Sciatic nerve (tissue), 2 donors: ENCODE results near the gene ZNF433. TPM values are rescaled to one million over a fixed set of nuclear protein-coding genes. Genes with fewer than 3 reads are reported as not detected.
"Not testable (repeated sequence)": the region's sequence is repeated elsewhere in the genome, so short reads cannot be mapped to it uniquely, and the experiment has no call there.

Source experiments
- ATAC-seq: fragments of 200-7000 bp; cut with Tn5 transposase; one replicate; pipeline ENCODE4 v1.9.1; 2020; ENCODE audit warnings: mild to moderate bottlenecking, moderate library complexity
- DNase-seq: peaks from one replicate; pipeline ENCODE4 v3.0.0-alpha.2; 2020; ENCODE audit warnings: low spot score
- intact Hi-C: fragments of 100-400 bp; cut with DNase I; formaldehyde crosslinking; loops from one replicate; pipeline ENCODE4 v1.14.2; 2022
- total RNA-seq: library from RNA; stranded (reverse); fragmentation: NEBNext Ultra II Directional; extraction: Animal tissue kit (Norgen Biotek cat#: 25700); gene quantifications from one replicate; pipeline ENCODE4 v1.2.1, GENCODE V29; 2021
- donor health status: DM: no; HTN: no; CAD: no.
- donor health status: DM: no; HTN: no; CAD: no.

ZNF433 gene
- total RNA-seq: 4.8 TPM

DNA sequence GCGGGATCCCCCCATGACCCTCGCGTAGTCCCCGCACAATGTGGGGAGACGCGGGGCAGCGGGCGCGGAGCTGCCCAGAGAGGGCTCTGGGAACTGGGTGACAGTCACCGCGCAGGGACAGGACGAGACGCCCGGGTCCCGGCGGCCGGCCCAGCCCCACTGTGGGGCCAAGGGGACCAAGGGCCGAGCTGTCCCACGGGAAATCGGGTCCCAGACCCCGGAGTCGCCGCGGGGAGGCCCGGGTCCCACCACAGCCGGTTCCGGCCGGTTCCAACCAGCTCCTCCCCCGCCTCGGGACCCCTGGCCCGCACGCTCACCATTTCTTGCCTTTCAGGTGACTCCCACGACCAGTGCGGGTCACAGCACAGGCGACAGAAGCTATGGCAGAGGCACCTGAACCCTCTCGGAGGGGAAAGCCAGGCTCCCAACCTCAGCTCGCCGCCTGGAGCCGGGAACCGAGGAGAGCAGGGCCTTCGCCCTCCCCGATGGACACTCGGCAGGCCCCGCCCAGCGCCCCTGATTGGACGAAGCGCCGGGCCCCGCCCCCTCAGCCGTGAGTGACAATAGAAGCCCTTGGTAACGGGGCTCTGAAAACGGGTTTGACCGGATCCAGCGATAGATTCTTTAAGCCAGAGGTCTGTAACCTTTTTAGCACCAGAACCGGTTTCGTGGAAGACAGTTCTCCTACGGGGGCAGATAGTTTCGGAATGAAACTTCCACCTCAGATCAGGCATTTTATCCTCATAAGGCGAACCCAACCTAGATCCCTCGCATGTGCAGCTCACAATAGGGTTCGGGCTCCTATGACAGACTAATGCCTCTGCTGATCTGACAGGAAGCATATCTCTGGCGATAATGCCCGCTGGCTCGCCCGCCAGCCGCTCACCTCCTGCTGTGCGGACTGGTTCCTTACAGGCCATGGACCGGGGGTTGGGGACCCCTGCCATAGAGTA is at the start of gene ZNF433:
TSS of gene ZNF433 (minus strand) at position 460 of the 953 bp plus-strand sequence. CDS start at position 320, 140 bp downstream.
- intact Hi-C loops: no loop called here
- DNase-seq (peak; percentile 97), ATAC-seq (peak; percentile 100)

DNA sequence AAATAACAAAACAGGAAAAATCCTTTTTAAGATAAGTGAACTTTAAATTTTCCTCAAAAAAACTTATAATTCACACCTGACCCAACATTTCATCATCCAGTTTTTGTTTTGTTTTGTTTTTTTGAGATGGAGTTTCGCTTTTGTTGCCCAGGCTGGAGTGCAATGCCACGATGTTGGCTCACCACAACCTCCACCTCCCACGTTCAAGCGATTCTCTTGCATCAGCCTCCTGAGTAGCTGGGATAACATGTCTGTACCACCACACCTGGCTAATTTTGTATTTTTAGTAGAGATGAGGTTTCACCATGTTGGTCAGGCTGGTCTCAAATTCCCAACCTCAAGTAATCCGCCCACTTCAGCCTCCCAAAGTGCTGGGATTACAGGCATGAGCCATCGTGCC is 47.9 kb upstream of the ZNF433 start:
- ATAC-seq, DNase-seq, intact Hi-C loops: not testable (repeated sequence)

DNA sequence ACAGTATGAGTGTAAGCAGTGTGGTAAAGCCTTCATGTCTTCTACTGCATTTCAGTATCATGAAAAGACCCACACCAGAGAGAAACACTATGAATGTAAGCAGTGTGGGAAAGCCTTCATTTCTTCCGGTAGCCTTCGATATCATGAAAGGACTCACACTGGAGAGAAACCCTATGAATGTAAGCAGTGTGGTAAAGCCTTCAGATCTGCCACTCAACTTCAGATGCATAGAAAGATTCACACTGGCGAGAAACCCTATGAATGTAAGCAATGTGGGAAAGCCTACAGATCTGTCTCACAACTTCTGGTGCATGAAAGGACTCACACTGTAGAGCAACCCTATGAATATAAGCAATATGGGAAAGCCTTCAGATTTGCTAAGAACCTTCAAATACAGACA is 41.9 kb upstream of the ZNF433 start:
- intact Hi-C loops: no loop called here
- DNase-seq (no peak), ATAC-seq (no peak)

DNA sequence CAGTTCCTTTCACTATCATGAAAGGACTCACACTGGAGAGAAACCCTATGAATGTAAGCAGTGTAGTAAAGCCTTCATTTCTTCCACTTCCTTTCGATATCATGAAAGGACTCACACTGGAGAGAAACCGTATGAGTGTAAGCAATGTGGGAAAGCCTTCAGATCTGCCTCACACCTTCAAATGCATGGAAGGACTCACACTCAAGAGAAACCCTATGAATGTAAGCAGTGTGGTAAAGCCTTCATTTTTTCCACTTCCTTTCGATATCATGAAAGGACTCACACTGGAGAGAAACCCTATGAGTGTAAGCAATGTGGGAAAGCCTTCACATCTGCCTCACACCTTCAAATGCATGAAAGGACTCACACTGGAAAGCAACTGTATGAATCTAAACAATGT is 40.9 kb upstream of the ZNF433 start:
- intact Hi-C loops, DNase-seq, ATAC-seq: not testable (repeated sequence)

DNA sequence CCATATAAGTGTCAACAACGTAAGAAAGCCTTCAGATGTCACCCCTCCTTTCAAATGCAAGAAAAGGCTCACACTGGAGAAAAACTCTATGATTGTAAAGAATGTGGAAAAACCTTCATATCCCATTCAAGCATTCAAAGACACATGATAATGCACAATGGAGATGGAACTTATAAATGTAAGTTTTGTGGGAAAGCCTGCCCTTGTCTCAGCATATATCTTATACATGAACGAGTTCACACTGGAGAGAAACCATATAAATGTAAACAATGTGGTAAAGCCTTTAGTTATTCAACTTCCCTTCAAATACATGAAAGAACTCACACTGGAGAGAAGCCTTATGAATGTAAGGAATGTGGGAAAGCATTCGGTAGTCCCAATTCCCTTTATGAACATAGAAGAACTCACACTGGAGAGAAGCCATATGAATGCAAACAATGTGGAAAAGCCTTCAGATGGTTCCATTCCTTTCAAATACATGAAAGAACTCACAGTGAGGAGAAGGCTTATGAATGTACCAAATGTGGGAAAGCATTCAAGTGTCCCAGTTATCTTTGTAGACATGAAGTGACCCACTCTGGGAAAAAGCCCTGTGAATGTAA is 40.2 kb upstream of the ZNF433 start:
- DNase-seq (no peak), ATAC-seq (no peak)
- intact Hi-C loops: no loop called here

DNA sequence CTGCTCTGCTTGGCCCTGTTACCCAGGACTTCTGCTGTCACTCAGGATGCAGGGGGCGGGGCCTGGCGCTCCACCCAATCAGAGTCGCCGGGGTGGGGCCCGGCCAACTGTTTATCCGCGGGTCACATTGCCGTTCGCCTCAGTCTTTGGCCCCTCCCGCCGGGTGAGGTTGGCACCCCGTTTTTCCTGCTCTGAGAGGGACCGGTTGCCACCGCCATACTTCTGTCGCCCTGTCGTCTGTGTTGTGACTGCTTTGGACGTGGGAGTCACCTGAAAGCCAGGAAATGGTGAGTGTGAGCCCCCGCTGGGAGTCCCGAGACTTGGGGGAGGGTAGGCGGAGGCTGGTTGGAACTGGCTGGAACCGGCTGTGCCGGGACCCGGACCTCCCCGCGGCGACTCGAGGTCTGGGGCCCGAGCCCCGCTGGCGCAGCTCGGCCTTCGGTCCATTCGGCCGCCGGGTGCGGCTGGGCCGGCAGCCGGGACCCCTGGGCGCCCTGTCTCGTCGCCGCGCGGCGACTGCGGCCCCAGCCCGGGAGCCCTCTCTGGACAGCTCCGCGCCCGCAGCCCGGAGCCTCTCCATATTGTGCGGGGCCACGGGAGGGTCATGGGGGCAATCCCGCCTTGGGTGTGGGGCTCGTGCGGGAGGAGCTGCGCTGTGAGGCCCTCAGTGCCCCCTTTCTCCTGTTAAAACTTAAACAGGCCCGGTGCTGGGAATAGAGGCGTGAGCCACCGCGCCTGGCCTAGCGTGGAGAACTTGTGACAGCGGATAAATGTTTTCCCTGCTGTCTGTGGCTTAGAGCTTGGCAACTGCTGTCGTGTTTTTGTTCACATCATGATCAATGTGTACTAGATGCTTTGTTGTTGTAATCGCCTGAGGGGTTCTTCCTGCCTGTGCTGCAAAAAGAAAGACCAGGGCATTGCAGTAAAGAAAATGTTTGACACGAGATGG is 29.4 kb upstream of the ZNF433 start, which contains the start of gene ZNF844:
TSS of gene ZNF844 (plus strand) at position 142 of the 949 bp plus-strand sequence. CDS start at position 285, 143 bp downstream.
- ATAC-seq (peak; percentile 100), DNase-seq (peak; percentile 99)
- intact Hi-C loops: no loop called here

DNA sequence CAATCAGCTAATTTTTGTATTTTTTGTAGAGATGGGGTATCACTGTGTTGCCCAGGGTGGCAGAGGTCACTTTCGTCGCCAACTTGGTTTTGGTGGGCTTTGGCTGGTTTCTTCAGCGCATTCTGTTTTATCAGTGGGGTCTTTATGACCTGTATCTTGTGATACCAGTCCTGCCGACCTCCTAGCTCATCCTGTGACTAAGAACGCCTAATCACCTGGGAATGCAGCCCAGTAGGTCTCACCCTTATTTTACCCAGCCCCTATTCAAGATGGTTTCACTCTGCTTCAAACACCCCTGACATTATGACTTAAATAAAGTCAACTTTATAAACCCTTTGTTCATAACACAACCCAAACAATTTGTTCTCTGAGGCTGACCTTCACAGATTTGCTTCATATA is 20.3 kb upstream of the ZNF433 start:
- intact Hi-C loops: no loop called here
- DNase-seq: no peak
- ATAC-seq: no peak

DNA sequence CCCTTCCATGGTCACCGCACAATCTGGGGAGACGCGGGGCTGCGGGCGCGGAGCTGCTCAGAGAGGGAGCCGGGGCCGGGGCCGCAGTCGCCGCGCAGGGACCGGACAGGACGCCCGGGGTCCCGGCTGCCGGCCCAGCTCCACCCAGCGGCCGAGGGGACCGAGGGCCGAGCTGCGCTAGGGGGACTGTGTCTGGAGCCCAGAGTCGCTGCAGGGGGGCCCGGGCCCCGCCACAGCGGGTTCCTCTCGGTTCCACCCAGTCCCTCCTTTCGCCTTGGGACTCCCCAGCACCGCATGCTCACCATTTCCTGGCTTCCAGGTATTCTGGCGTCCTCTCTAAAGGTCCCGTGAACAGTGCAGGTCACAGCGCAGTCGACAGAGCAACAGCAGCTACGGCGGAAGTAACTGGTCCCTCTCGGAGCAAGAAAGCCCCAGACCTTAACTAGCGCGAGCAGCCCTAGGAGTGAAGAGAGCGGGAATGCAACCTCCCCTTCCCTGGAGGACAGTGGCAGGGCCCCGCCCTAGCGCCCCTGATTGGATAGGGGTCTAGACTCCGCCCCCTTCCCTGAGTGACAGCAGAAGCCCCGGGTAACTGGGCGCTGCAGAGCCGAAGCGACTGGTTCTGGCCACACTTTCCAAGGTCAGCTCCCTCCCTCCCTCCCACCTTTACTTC is 17.2 kb upstream of the ZNF433 start, which contains the start of gene ZNF878:
TSS of gene ZNF878 (minus strand) at position 465 of the 673 bp plus-strand sequence. CDS start at position 305, 160 bp downstream.
- ATAC-seq: peak; percentile 99
- intact Hi-C loops: no loop called here
- peak; percentile 93 for DNase-seq

DNA sequence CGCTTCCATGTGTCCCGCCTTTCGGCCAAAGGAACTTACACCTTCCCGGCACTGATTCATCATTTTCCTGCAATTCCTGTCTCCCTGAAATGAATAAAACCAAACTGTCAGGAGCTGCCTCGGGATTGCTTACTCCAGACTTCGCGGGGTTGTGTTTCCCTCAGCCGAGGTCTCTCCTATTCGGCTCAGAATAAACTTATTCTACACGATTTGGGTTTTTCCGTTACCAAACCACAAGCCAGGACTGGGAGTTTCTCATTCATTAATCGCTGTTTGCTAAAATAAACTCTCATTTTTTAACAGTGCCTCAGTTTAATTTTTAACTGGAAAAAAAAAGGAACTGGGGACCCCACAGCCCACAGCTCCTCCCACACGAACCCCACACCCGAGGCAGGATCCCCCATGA is 16.6 kb upstream of the ZNF433 start:
- ATAC-seq: no peak
- intact Hi-C loops: no loop called here
- no peak for DNase-seq

DNA sequence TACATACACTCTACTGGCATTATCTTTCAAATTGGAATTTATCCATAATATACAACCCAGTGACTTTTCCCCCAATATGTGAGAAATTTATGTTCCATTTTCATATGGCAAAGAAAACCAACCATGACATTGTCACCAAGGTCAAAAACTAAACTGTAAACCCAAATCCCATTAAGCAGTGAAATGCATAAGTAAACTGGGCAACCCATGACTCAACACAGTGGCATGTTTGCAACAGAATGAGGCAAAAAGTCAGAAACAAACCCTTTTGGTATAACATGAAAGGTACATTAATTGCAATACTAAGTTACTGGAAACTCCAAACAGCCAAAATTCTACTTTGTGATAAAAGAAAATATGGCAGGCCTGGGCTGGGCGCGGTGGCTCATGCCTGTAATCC is 12.4 kb upstream of the ZNF433 start:
- DNase-seq (no peak), ATAC-seq (no peak)
- intact Hi-C loops: no loop called here

DNA sequence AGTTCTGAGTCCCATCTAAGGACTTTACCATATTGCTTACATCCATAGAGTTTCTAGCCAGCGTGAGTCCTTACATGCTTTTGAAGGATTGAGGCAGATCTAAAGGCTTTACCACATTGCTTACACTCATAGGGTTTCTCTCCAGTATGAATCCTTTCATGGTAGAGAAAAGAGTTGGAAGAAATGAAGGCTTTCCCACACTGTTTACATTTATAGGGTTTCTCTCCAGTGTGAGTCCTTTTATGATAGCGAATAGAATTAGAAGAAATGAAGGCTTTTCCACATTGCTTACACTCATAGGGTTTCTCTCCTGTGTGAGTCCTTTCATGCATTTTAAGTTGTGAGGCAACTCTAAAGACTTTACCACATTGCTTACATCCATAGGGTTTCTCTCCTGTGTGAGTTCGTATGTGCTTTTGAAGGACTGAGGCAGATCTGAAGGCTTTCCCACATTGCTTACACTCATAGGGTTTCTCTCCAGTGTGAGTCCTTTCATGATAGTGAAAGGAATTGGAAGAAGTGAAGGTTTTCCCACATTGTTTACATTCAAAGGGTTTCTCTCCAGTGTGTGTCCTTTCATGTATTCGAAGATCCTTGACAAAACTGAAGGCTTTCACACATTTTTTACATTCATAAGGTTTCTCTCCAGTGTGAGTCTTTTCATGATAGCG is 8.4 kb upstream of the ZNF433 start:
- intact Hi-C loops: no loop called here
- DNase-seq (no peak), ATAC-seq (no peak)

DNA sequence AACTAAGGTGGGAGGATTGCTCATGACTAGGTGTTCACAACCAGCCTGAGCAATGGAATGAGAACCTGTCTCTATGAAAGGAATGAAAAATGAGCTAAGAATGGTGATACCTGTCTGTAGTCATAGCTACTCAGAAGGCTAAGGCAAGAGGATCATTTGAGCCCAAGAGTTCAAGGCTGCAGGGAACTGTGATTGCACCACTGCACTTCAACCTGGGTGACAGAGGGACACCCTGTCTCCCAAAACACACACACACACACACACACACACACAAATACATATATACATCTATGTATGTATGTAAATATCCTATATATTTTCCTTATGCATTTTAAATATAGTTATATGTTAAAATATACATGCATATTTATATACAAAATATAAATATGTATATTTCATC is 7.4 kb upstream of the ZNF433 start:
- no peak for DNase-seq
- no peak for ATAC-seq
- intact Hi-C loops: no loop called here

DNA sequence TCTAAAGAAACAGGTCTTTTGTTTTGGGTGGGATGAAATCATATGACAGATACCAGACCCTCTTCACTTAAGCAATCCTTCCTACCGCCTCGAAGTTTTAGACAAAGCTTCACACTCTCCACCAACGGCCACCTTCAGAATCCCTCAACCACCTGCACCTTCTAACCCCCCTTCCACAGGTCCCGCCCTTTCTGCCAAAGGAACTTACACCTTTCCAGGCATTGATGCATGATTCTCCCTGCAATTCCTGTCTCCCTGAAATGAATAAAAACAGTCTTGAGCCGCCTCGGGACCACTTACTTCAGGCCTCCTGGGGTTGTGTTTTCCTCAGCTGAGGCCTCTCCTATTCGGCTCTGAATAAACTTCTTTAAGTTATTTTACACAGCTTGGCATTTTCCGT is 859 bp downstream of the ZNF433 start:
- DNase-seq (no peak), ATAC-seq (no peak)
- intact Hi-C loops: no loop called here

DNA sequence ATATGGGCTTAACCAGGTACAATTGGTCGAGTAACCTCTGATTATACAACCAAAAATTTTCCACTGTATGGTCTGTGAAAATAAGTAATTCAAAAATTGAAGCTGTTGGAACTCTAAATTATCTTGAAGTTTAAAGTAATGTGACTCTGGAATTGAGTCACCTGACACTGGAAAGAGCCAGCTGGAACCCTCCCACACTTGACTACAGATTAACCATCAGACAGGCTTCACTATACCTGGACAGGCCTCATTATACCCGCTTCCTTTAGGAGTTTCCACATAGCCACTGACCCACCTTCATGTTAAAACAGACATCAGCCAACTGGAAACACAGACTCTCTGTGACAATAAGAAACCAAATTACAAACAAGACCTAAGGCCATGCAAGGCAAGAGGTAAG is 1.3 kb downstream of the ZNF433 start:
- intact Hi-C loops: no loop called here
- no peak for DNase-seq
- ATAC-seq: no peak

DNA sequence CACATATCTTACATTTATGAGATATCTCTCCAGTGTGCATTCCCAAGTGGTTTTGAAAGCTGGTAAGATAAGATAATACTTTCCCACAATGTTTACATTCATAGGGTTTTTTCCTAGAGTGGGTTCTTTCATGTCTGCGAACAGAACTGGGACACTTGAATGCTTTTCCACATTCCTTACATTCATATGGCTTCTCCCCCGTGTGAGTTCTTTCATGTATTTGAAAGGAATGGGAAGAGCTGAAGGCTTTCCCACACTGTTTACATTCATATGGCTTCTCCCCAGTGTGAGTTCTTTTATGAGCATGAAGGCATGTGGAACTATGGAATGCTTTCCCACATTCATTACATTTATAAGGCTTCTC is 19.7 kb downstream of the ZNF433 start:
- DNase-seq: no peak
- ATAC-seq: no peak
- intact Hi-C loops: no loop called here

DNA sequence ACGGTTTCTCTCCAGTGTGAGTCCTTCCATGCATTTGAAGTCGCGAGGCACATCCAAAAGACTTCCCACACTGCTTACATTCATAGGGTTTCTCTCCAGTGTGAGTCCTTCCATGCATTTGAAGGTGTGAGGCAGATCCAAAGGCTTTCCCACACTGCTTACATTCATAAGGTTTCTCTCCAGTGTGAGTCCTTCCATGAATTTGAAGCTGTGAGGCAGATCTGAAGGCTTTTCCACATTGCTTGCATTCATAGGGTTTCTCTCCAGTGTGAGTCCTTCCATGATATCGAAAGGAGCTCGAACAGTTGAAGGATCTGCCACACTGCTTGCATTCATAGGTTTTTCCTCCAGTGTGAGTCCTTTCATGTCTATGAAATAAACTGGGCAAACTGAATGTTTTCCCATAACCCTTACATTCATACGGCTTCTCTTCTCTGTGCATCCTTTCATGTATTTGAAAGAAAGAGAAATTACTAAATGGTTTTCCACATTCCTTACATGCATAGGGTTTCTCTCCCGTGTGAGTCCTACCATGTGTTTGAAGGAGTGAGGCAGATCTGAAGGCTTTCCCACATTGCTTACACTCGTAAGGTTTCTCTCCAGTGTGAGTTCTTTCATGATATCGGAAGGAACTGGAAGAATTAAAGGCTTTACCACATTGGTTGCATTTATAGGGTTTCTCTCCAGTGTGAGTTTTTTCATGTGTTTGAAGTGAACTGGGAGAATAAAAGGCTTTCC is 20.3 kb downstream of the ZNF433 start:
- DNase-seq: no peak
- no peak for ATAC-seq
- intact Hi-C loops: no loop called here

DNA sequence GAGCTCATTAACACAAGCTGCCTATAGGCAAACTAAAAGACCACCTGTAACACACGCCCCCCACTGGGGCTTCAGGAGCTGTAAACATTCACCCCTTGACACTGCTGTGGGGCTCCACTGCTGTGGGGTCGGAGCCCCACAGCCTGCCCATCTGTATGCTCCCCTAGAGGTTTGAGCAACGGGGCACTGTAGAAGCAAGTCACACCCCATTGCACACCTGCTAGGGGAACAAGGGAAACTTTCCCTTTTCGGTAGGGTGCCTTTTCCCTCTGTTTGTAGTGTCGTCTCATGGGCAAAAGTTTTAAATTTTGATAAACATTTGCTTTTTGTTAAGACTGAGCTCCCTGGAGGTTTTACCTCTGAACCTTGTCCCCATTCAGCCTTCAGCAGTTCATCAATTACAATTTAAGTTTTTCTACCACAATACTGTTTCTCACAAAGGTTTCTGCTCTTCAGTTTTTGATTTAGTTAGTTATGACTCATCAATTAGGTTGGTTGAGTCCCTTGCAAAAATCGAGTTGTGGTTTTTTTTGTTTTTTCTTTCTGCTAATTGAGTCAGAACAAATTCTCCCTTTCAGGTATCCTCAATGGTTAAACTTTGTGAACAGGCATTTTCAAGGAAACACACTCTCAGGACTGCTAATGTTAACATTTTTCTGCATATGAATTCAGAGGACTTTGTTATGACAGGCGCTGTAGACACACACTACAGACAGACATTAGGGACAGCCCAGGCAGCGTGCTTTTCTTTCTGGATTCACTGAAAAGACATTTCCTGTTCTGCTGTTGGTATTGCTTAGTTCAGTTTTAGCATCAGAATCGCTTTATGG is 35.1 kb downstream of the ZNF433 start:
- intact Hi-C loops: no loop called here
- ATAC-seq (no peak), DNase-seq (no peak)
